HG03066 (cell line): ENCODE results near the gene UPF1.
"Not testable (repeated sequence)": the region's sequence is repeated elsewhere in the genome, so short reads cannot be mapped to it uniquely, and the experiment has no call there.

ENCODE experiments used
- ATAC-seq: cut with Tn5 transposase; IDR thresholded peaks from one replicate; pipeline ENCODE4 v1.9.1; 2021; ENCODE audit warnings: low read depth; ENCODE audit not compliant: unreplicated experiment

Gene UPF1

GRCh38 chr19:18798384-18799352 lies 33.1 kb upstream of the UPF1 start:
- ATAC-seq = no peak

- no peak for ATAC-seq
These were observed 32.3 kb upstream of the UPF1 start for GRCh38 chr19:18799389-18799970.

GRCh38 chr19:18800079-18800478 lies 31.7 kb upstream of the UPF1 start:
- no peak for ATAC-seq

- no peak for ATAC-seq
These were observed 31.1 kb upstream of the UPF1 start for GRCh38 chr19:18800636-18801035.

GRCh38 chr19:18802354-18802753 lies 29.4 kb upstream of the UPF1 start:
- ATAC-seq = no peak

- ATAC-seq = no peak
These were observed 28.1 kb upstream of the UPF1 start for GRCh38 chr19:18803550-18804138.

- no peak for ATAC-seq
These were observed 27.6 kb upstream of the UPF1 start for GRCh38 chr19:18804139-18804601.

- ATAC-seq = no peak
These were observed 27.1 kb upstream of the UPF1 start for GRCh38 chr19:18804643-18805042.

GRCh38 chr19:18807861-18808331 lies 23.9 kb upstream of the UPF1 start:
- ATAC-seq = no peak

GRCh38 chr19:18809149-18809868 lies 22.4 kb upstream of the UPF1 start:
- ATAC-seq = no peak

- not testable (repeated sequence) for ATAC-seq
These were observed 20.1 kb upstream of the UPF1 start for GRCh38 chr19:18811638-18812037.

GRCh38 chr19:18814063-18814462 lies 17.7 kb upstream of the UPF1 start:
- no peak for ATAC-seq

- ATAC-seq = no peak
These were observed 16.1 kb upstream of the UPF1 start for GRCh38 chr19:18815673-18816072.

GRCh38 chr19:18816645-18817044 lies 15.1 kb upstream of the UPF1 start:
- ATAC-seq = not testable (repeated sequence)

GRCh38 chr19:18817574-18817973 lies 14.2 kb upstream of the UPF1 start:
- no peak for ATAC-seq

- no peak for ATAC-seq
These were observed 3.0 kb upstream of the UPF1 start for GRCh38 chr19:18828786-18829185.

GRCh38 chr19:18830488-18830887 lies 1.3 kb upstream of the UPF1 start:
- ATAC-seq = no peak

GRCh38 chr19:18832306-18833140 lies 764 bp downstream of the UPF1 start:
- peak; percentile 35 for ATAC-seq

GRCh38 chr19:18833141-18833476 lies 1.4 kb downstream of the UPF1 start:
- ATAC-seq = no peak
